A673 (cell line): ENCODE results near the gene PMFBP1. TPM values are rescaled to one million over a fixed set of nuclear protein-coding genes. Genes with fewer than 3 reads are reported as not detected.

ENCODE experiments used
- BruUV-seq: library from RNA; stranded (reverse); fragments of 400-500 nt; replicated peaks from 2 replicates; lab custom pipeline; 2021; lab: Mats Ljungman, UMichigan
- CTCF ChIA-PET: fragments of 300-600 bp; sonication (Branson Sonifier 250); formaldehyde crosslinking; loops from one replicate; lab custom pipeline; 2022; ENCODE audit warnings: antibody characterized with exemption; lab: Charles Lee
- POLR2A ChIA-PET: fragments of 300-600 bp; sonication (Branson Sonifier 250); formaldehyde crosslinking; loops from one replicate; lab custom pipeline; 2022; ENCODE audit warnings: antibody characterized with exemption; ENCODE audit not compliant: low non-redundant PET; lab: Charles Lee
- DNase-seq: peaks from one replicate; pipeline ENCODE4 v3.0.0-alpha.2; 2015; ENCODE audit warnings: low spot score
- H3K27ac ChIP-seq: fragments of 200-600 bp; sonication (generic); 2 replicates; pipeline ENCODE4 v1.5.1; 2016; ENCODE audit warnings: mixed run types, low read depth, mild to moderate bottlenecking, mixed read lengths, antibody characterized with exemption, low read length; ENCODE audit not compliant: poor library complexity, severe bottlenecking
- H3K27me3 ChIP-seq: fragments of 200-600 bp; sonication (generic); replicated peaks from 2 replicates; pipeline ENCODE4 v1.6.1; 2017; ENCODE audit warnings: mixed run types, low read depth, mild to moderate bottlenecking, mixed read lengths, antibody characterized with exemption, low read length; ENCODE audit not compliant: insufficient read depth, poor library complexity
- H3K36me3 ChIP-seq: fragments of 200-600 bp; sonication (generic); 2 replicates; pipeline ENCODE4 v1.6.1; 2016; ENCODE audit warnings: mixed run types, mild to moderate bottlenecking, mixed read lengths, antibody characterized with exemption, low read length; ENCODE audit not compliant: insufficient read depth, poor library complexity, severe bottlenecking
- H3K4me1 ChIP-seq: fragments of 200-600 bp; sonication (generic); 2 replicates; pipeline ENCODE4 v1.6.1; 2017; ENCODE audit warnings: mixed run types, mild to moderate bottlenecking, mixed read lengths, antibody characterized with exemption, low read length; ENCODE audit not compliant: insufficient read depth, poor library complexity, severe bottlenecking
- H3K4me3 ChIP-seq: fragments of 200-600 bp; sonication (generic); 2 replicates; pipeline ENCODE4 v1.5.1; 2016; ENCODE audit warnings: low read depth, mixed run types, mild to moderate bottlenecking, mixed read lengths, low read length; ENCODE audit not compliant: poor library complexity, severe bottlenecking
- H3K9me3 ChIP-seq: fragments of 200-600 bp; sonication (generic); 2 replicates; pipeline ENCODE4 v1.6.1; 2016; ENCODE audit warnings: mixed run types, low read depth, mild to moderate bottlenecking, mixed read lengths, antibody characterized with exemption, low read length; ENCODE audit not compliant: poor library complexity, severe bottlenecking
- EZH2 ChIP-seq: fragments of 200-600 bp; sonication (generic); IDR thresholded peaks from 2 replicates; pipeline ENCODE4 v1.6.1; 2017; ENCODE audit warnings: borderline replicate concordance, low read depth, mild to moderate bottlenecking, mixed read lengths, antibody characterized with exemption, low read length; ENCODE audit not compliant: poor library complexity, severe bottlenecking
- intact Hi-C: fragments of 100-400 bp; cut with micrococcal nuclease; formaldehyde crosslinking; loops from one replicate; pipeline ENCODE4 v1.10.0; 2022; ENCODE audit not compliant: unreplicated experiment
- total RNA-seq: library from RNA; stranded (reverse); gene quantifications from 2 replicates; pipeline ENCODE4 v1.2.3, GENCODE V29; 2021
- TF ChIP-seq, protein P1 (sequence below): fragments of 300-800, 200-600 bp; sonication (generic); conservative IDR thresholded peaks from 2 replicates; pipeline ENCODE4 v1.5.1; 2017; ENCODE audit warnings: low read depth, mild to moderate bottlenecking, antibody characterized with exemption, low read length, moderate library complexity, mixed read lengths

The PMFBP1 gene
- total RNA-seq, 1 experiment from 2014 or later, result 1.2 TPM

- ChIA-PET CTCF (no interaction called here), POLR2A (no interaction called here)
- intact Hi-C loops, result no loop called here
- TF ChIP-seq, protein P1, sequence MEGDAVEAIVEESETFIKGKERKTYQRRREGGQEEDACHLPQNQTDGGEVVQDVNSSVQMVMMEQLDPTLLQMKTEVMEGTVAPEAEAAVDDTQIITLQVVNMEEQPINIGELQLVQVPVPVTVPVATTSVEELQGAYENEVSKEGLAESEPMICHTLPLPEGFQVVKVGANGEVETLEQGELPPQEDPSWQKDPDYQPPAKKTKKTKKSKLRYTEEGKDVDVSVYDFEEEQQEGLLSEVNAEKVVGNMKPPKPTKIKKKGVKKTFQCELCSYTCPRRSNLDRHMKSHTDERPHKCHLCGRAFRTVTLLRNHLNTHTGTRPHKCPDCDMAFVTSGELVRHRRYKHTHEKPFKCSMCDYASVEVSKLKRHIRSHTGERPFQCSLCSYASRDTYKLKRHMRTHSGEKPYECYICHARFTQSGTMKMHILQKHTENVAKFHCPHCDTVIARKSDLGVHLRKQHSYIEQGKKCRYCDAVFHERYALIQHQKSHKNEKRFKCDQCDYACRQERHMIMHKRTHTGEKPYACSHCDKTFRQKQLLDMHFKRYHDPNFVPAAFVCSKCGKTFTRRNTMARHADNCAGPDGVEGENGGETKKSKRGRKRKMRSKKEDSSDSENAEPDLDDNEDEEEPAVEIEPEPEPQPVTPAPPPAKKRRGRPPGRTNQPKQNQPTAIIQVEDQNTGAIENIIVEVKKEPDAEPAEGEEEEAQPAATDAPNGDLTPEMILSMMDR, result no peak
- TF ChIP-seq EZH2, result no peak
- H3K36me3 ChIP-seq, result peaks cover 46% of the 10 kb centered on the region
- no peak overlapping the region for H3K27ac ChIP-seq
- H3K9me3 ChIP-seq, result no peaks in the 10 kb centered on the region
- H3K4me3 ChIP-seq, result no peak overlapping the region
- BruUV-seq, result no TSS peak
- no peak for DNase-seq
- H3K4me1 ChIP-seq, result peaks cover 8% of the 10 kb centered on the region
- H3K27me3 ChIP-seq, result no peaks in the 10 kb centered on the region
Measured at GRCh38 chr16:72091217-72091616, 80.7 kb downstream of the PMFBP1 start.

- Histone ChIP-seq H3K27me3 (no peaks in the 10 kb centered on the region), H3K4me1 (no peaks in the 10 kb centered on the region), H3K9me3 (peaks cover 9% of the 10 kb centered on the region), H3K4me3 (no peak overlapping the region), H3K36me3 (peaks cover 49% of the 10 kb centered on the region), H3K27ac (no peak overlapping the region)
- no peak for DNase-seq
- no TSS peak for BruUV-seq
- intact Hi-C loops, result no loop called here
- TF ChIP-seq, protein P1, result no peak
- no peak for TF ChIP-seq EZH2
- POLR2A ChIA-PET, result no interaction called here
- CTCF ChIA-PET, result no interaction called here
Measured at GRCh38 chr16:72085002-72085401, 87.0 kb downstream of the PMFBP1 start.

- DNase-seq, result no peak
- H3K9me3 ChIP-seq, result peaks cover 9% of the 10 kb centered on the region
- no peaks in the 10 kb centered on the region for H3K4me1 ChIP-seq
- no TSS peak for BruUV-seq
- H3K4me3 ChIP-seq, result no peak overlapping the region
- TF ChIP-seq EZH2, result no peak
- TF ChIP-seq, protein P1, result no peak
- H3K27me3 ChIP-seq, result no peaks in the 10 kb centered on the region
- ChIA-PET POLR2A (no interaction called here), CTCF (no interaction called here)
- H3K27ac ChIP-seq, result no peak overlapping the region
- intact Hi-C loops, result no loop called here
- peaks cover 45% of the 10 kb centered on the region for H3K36me3 ChIP-seq
Measured at GRCh38 chr16:72084445-72084844, 87.5 kb downstream of the PMFBP1 start.
